Frontal cortex (tissue), 4 donors: ENCODE results near the gene C5orf52. TPM values are rescaled to one million over a fixed set of nuclear protein-coding genes. Genes with fewer than 3 reads are reported as not detected.

ENCODE experiments used
- DNase-seq, 2 donors: peaks; one replicate each; pipeline ENCODE4 v3.0.0; 2012; ENCODE audit warnings: low spot score in 2 of 2
- FAIRE-seq: peaks from 2 replicates; lab custom pipeline; 2012; peaks lifted over from hg19 to GRCh38; lab: Jason Lieb, UNC
- total RNA-seq: library from RNA; depleted of rRNA; stranded (reverse); fragments of >200 nt; gene quantifications from one replicate; pipeline ENCODE4 v1.2.3, GENCODE V29; 2014
- donor health status: control.
- donor health status: control.
- donor health status: control.

The C5orf52 gene
- not detected for total RNA-seq

DNA sequence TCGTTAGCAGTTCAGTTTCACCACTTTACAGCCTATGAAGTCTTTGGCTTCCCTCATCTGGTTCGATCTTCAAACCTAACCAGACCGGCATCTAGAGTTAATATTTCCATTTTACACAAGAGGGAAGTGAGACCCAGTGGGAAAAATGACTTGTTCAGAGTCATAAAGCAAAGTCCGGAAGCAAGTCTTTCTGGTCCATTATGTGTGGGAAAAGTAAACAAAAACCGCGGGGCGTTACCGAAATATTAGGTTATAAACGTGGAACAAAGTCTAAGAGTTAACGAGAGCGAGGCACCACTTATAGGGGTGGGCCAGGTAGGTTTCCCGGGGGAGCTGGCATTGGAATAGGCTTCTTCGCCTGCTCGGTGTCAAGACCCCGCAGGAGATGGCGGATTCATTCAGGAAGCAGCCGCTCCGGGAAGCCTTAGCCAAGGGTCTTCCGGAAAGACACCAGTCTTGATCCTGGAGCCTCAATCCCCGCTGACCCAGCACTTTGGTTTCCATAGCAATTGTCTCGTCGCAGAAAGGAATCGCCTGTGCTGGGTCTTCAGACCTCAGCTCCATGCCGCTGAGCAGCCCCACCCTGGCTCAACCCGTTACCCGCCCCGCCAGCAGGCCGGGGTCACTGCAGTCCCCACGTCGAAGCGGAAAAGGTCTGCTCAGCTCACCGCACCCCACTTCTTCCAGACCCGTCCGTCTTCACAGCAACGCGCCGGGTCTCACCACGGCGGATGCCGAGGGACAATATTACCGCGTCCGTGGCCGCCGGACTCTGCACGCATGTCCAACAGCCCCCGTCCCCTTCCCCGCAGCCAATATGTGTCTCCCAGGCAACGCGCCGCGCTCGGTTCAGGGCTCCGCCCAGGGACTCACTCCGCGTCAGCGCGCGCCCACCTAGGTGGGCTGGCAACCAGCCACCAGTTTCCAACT is at the start of gene C5orf52:
Gene C5orf52, plus strand, starts transcription at position 872 of the 930 bp plus-strand sequence. CDS start 82 bp downstream, outside the sequence.
- DNase-seq (peak in 1 of 2 donors; percentile 60), FAIRE-seq (no peak)

DNA sequence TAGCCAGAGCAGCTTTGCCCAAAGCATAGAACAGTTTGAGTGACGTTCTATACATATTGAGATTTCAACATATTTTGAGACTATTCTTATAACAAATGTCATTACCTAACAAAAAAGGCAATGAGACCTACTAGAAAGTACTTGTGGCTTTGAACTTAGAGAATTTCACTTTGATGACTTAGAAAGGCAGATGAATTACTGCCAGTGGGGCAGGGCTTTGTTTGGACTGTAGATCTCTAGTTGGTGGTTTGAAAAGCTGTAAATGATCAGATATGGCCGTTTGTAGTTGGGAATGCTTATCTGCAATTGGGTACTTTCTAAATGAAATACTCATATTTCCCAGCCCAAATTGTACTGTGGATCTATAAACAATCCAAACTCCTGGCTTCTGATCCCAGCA is 47.2 kb upstream of the C5orf52 start:
- DNase-seq = no peak
- FAIRE-seq = no peak

DNA sequence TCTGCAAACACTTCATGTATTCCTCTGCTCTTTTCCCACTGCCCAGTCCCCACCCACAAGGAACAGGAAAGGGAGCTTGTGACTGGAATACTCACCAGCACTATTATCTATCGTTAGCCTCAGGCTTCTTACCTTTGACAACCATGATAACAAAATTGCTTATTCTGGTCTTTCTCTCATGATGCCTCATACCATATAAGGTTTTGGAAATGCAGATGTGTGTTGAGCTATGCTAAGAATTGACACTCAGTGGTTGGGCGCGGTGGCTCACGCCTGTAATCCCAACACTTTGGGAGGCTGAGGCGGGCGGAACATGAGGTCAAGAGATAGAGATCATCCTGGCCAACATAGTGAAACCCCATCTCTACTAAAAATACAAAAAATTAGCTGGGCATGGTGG is 44.5 kb upstream of the C5orf52 start:
- FAIRE-seq (no peak), DNase-seq (no peak)

DNA sequence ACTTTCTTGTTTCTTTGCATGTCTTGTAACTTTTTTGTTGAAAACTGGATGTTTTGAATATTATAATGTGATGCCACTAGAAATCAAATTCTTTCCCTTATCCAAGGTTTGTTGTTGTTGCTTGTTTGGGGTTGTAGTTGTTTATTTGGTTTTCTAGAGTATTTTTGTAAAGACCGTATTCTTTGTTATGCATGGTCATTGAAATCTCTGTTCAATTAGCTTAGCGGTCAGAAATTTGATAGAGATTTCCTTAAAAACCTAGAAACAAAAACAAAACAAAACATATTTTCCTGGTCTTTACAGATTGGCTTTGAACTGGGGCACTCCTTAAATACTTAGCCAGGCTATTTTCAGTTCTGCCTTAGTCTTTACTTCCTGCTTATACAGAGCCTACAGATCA is 41.0 kb upstream of the C5orf52 start:
- DNase-seq (no peak), FAIRE-seq (no peak)

DNA sequence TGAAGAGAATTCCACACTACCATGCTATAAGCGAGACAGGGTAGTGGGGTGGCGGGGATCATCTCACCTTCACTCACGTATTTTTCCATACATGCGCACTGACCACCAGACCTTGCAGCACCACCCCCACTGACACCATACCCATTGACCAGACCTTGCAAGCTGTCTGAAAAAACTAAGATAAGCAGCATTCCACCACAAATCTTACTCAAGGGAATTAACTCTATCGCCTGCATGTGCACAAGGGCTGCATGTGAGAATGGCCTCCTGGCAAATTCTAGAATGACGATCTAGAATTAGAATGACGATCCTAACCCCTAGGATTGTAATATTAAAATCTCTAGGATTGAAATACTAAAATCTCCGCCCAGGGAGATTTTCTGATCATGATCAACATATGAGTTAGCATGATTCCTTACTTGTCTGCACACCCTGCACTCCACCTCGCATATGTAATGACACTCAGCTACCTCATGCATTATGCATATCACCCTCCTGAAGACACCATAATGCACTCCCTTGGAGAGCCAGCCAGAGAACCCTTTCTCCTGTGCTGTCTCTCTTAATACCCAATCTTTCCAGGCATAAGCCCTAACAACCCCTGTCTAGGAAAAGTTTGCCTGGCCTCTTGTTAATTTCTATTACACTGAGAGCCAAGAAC is 30.8 kb upstream of the C5orf52 start:
- DNase-seq (no peak), FAIRE-seq (no peak)

DNA sequence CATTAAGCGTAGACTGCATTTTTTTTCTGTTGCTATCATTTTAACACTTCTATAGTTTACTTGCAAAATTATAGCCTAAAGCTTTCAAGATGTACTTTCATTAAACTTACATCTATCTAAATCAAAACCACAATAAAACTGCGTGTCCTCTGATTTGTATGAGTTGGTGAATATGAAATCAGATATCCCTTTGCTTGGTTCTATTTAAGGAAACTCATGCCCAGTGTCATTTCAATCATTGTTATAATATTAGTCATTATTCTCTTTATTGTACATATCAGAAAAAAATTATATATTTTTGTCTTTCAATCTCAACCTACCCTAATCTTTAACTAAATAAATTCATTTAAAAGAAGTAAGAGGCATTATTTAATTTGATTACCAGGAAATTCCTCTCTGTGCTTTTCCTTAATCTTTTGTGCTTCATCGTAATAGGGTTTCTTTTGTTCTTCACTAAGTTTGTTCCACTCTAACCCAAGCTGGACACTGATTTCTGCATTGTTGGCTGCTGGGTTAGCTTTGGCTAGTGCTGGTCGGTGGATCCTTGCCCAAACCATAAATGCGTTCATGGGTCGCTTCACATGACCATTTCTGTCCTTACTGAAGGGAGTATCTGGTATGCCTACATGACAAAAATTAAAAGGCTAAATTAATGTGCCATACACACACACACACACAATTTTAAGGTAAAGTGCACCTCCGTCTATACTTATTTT is 22.9 kb upstream of the C5orf52 start:
- DNase-seq = no peak
- FAIRE-seq = no peak

DNA sequence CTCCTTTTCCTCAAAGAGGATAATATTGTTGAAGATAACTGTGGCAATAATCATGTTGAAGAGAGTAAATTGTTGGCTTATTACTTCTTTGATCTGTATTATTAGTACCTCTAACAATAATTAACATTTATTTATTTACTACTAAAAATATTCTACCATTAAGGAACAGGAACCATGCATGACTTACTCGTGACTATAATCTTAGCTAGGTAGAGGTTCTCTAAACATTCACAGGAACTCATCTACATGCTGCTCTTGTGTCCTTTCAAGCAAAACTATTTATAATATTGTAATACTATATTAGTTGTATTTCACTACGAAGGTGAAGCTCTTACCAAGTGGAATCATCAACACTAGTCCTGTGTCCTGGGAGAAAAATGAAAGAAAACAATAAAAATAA is 22.2 kb upstream of the C5orf52 start:
- DNase-seq = no peak
- FAIRE-seq = no peak

DNA sequence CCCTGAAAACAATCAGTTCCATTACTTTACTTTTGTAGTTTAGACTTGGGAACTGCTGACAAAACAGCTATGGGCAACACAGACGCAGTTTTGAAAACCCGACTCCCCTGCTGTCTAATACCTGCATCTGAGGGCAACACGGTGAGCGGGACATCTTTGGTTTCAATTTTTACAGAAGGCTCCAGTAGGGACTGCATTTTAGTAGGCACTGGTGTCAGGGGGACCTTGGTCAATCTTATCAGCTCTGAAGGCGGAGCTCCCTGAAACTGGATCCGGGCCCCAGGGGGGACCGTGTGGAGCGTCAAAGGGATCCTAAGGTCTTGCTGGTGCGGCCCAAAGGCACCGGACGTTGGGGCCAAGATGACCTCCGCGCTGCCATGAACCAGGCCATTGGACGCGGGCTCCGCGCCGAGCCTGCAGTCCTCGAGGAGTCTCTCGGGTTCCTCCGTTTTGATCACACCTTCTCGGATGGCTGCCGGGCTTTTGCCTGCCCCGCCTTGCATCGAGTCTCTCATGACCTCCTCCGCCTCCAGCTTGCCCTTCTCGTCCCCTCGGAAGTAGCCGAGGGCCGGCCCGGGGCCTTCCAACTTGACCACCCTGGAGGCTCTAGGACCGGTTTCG is 20.2 kb upstream of the C5orf52 start:
- no peak for FAIRE-seq
- no peak for DNase-seq

DNA sequence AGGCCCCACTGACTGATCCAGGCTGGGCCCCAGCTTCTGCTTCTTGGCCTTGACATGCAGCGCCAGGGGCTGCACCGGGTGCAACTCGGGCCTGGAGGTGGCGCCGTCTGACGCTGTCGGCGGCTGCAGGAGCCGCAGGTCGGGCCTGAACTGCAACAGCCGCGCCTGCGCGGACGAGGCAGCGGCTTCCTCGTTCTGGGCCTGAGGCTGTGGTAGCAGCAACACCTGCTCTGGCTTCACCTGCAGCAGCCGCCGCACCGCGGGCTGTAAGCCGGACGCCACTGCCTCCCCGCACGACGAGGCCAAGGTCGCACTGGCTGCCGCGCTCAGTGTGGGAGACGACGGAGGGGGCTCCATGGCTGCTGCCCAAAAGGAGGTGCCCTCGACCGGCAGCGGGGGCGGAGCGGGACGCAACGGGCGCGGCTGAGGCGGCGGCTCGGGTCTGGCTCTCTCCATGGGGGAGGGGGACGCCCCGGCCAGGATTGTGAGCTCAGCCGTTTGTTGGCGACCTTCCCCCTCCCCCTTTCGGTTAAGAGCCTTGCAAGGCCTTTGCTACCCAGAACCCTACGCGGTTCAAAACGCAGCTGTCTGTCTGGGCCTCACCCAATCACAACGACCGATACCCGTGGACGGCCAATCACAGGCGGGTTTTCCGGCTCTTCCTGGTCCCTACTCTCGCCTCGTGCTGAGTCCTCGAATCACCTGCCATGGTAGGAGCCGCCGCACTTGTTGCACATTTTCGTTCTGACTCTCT is 19.5 kb upstream of the C5orf52 start:
- FAIRE-seq (no peak), DNase-seq (no peak)

DNA sequence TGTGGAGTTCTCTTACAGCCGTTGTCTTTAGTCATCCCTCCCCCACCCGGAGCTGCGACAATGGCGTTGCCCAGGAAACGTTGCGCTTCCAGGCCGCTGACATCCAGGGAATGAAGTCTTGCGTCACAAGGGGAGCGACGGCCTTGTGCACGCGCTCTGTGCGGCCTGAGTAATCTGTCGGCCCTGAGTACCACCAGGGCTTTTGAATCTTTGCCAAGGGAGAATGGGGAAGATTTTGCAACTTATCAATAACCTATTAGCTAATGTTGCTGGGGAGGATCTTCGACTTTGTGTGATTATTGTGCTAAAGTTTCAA is 19.0 kb upstream of the C5orf52 start, which contains the start of gene SOX30:
Gene SOX30, minus strand, starts transcription at position 62 of the 316 bp plus-strand sequence. CDS start 360 bp downstream, outside the sequence.
- FAIRE-seq = no peak
- no peak for DNase-seq

DNA sequence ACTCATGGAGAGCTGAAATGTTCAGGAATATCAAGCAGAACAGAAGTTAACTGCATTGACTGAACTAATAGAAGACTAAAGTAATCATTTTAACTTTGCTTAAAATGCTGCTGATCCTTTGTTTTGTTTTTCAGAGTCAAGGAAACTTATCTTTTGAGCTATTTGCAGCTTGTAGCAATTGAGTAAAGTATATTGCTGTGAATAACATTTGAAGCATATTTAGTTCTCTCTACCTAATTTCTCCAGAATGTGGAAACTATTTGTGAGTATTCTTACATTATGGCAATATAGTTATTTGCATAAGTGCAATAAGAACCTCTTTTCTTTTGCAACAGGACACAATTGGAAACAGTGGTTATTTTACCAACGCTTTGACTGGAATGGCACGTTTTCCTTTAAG is 13.8 kb upstream of the C5orf52 start:
- DNase-seq (no peak), FAIRE-seq (no peak)

DNA sequence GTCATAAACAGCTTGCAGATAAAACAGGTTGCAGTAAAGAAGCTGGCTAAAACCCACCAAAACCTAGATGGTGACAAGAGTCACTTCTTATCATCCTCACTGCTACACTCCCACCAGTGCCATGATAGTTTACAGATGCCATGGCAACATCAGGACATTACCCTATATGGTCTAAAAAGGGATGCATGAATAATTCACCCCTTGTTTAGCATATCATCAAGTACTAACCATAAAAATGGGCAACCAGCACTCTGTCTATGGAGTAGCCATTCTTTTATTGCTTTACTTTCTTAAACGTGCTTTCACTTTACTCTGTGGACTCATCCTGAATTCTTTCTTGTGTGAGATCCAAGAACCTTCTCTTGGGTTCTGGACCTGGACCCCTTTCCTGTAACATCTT is 12.4 kb upstream of the C5orf52 start:
- FAIRE-seq (no peak), DNase-seq (no peak)

DNA sequence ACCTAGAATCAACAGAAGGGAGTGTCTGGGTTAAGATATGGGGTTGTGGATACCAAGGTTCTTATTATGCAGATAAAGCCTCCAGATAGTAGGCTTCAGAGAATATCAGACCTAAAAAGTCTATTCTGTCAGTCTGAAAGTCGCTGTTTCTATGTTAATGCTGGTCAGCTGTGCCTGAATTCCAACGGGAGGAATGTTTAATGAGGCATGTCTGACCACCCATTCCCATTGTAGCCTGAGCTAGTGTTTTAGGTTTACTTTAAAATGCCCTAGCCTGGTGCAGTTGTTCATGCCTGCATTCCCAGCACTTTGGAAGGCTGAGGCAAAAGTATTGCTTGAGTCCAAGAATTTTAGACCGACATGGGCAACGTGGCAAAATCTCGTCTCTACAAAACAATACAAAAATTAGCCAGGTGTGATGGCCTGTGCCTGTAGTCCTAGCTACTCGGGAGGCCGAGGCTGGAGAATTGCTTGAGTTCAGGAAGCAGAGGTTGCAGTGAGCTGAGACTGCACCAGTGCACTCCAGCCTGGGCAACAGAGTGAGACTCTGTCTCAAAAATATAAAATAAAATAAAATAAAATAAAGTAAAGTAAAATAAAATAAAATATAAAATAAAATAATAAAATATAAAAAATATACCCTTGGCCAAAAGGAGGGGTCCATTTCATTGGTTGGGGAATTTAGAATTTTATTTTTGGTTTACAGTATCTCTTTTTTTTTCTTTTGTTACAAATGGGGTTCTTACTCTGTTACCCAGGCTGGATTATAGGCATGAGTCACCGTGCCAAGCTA is 11.3 kb upstream of the C5orf52 start:
- FAIRE-seq = peak; percentile 8
- DNase-seq = no peak

DNA sequence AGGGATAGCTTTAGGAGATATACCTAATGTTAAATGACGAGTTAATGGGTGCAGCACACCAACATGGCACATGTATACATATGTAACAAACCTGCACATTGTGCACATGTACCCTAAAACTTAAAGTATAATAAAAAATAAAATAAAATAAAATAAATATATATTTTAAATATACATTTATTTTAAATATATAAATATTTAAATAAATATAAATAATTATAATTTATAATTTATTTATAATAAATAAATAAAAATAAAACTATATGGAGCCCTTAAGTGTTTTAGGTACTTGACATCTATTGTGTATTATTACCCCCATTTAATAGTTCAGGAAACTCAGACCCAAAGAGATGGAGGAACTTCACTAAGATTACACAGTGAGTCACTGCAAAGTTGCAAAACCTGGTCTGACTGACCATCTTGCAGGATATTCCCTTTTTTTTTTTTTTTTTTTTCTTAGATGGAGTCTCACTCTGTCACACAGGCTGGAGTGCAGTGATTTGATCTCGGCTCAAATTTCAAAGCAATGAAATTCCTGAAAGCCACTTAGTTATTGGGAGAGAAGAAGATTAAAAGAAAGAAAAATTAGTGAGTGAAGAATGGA is 5.8 kb upstream of the C5orf52 start:
- no peak for DNase-seq
- no peak for FAIRE-seq

DNA sequence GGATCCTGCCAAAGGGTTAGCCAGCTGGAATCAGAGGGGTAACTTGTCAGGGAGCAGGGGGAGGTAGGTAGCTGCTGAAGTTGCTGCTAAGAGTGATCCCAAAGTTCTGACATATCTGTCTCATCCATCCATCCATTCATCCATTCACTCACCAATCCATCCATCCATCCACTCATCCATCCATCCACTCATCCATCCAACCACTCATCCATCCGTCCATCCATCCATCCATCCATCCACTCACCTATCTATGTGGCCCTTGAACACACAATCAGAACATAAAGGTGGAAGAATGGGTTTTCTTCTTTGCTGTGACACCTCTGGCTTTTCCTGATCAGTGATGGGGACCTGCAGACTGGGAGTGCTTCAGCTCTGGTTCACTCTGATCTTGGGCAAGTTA is 3.0 kb upstream of the C5orf52 start:
- FAIRE-seq (no peak), DNase-seq (no peak)

DNA sequence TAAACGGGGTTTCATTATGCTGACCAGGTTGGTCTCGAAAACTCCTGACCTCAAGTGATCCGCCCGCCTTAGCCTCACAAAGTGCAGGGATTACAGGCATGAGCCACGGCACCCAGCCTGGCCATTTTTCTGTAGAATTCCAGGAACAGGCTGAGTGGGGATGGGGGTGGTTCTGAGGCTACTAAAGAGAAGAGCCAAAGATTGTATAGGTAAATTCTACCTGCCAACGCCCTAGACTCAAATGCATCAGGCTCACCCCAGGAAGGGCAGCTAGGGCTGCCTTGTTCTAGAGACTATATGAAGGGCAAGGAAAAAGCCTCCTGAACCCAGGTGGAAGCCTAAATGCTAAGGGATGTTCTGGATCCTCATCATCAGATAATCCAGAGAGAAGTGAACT is 1.6 kb upstream of the C5orf52 start:
- FAIRE-seq (no peak), DNase-seq (no peak)

DNA sequence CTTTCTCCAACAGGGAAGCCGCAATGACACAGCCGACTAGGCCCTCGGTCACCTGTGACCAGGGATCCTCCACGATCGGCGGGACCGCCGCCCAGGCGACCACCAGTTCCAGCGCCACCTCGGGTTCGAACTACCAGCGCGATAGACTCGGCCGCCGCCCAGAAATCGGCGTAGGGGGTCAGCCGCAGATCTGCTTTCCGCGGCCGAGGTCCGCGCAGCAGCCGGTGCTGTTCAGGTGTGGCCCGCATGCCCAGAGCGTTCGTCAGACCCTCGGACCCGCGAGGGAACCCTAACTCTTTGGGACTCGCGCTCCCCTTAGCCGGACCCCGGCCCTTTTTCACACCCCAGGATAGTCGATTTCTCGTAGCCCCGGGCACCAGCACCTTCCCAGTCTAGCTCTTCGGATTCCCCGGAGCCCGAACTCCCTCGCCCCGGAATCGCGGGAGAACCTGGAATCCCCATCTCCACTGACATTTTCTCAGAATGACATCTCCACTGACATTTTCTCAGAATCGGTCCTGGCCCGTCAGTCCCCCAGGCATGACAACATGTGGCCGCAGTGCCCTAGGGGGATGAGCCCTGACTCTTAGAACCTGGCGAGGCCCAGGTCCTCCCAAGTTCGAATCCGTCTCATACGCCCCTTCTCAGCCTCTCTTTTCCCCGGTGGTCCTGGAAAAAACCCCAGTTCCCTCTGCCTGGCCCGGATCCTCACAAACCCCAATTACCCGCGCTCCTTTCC is 428 bp downstream of the C5orf52 start:
- FAIRE-seq (no peak), DNase-seq (no peak)

DNA sequence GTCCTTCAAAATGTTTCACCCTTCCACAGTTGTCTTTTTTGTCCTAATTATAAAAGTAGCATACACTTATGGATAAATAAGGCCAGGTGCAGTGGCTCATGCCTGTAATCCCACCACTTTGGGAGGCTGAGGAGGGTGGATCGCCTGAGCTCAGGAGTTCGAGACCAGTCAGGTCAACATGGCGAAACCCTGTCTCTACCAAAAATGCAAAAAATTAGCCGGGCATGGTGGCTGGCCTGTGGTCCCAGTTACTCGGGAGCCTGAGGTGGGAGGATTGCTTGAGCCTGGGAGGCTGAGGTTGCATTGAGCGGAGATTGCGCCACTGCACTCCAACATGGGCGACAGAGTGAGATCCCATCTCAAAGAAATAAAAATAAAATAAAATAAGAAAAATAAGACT is 1.6 kb downstream of the C5orf52 start:
- no peak for DNase-seq
- FAIRE-seq = no peak
